Activated CD8-positive, alpha-beta T cell treated with anti-CD3 and anti-CD28 coated beads, Interleukin-2, amount 10 ng/mL, durations not matched to agents 7 days and 5 days (primary cell): ENCODE results near the gene ATRN. TPM values are rescaled to one million over a fixed set of nuclear protein-coding genes. Genes with fewer than 3 reads are reported as not detected.
"Not testable (repeated sequence)": the region's sequence is repeated elsewhere in the genome, so short reads cannot be mapped to it uniquely, and the experiment has no call there.

ENCODE experiments used
- ATAC-seq: fragments of 150-1000 bp; cut with Tn5 transposase; one replicate; pipeline ENCODE4 v1.10.0; 2021; ENCODE audit warnings: moderate library complexity
- CTCF ChIA-PET: fragments of 350-600 bp; sonication (Branson Sonifier 250); formaldehyde crosslinking; loops from one replicate; lab custom pipeline; 2021; ENCODE audit warnings: antibody characterized with exemption; lab: Charles Lee
- POLR2A ChIA-PET: fragments of 350-600 bp; sonication (Branson Sonifier 250); formaldehyde crosslinking; loops from one replicate; lab custom pipeline; 2021; ENCODE audit warnings: antibody characterized with exemption; lab: Charles Lee
- DNase-seq: peaks from one replicate; pipeline ENCODE4 v3.0.0-alpha.2; 2020
- H3K27ac Mint-ChIP-seq: one replicate; pipeline ENCODE4 v1.8.0; 2021; ENCODE audit warnings: mild to moderate bottlenecking, mixed read lengths
- H3K27me3 Mint-ChIP-seq: one replicate; pipeline ENCODE4 v1.8.0; 2021; ENCODE audit warnings: low read depth, mixed read lengths
- H3K36me3 Mint-ChIP-seq: one replicate; pipeline ENCODE4 v1.8.0; 2021; ENCODE audit warnings: low read depth, mixed read lengths
- H3K4me1 Mint-ChIP-seq: one replicate; pipeline ENCODE4 v1.8.0; 2021; ENCODE audit warnings: low read depth, mixed read lengths
- H3K4me3 Mint-ChIP-seq: one replicate; pipeline ENCODE4 v1.8.0; 2021; ENCODE audit warnings: mild to moderate bottlenecking, mixed read lengths
- H3K9me3 Mint-ChIP-seq: one replicate; pipeline ENCODE4 v1.8.0; 2022; ENCODE audit warnings: mixed read lengths; ENCODE audit not compliant: insufficient read depth
- total RNA-seq, 2 experiments: library from RNA; stranded (reverse); gene quantifications; one replicate each; pipeline ENCODE4 v1.2.3, GENCODE V29; 2021

The ATRN gene
- total RNA-seq, result 1 to 10 TPM; 8.1 to 8.5 TPM

- peak within 1 kb of the TSS; percentile 66 for H3K27ac Mint-ChIP-seq
- DNase-seq, result peak; percentile 87
- H3K27me3 Mint-ChIP-seq, result peaks cover 15% of the 10 kb centered on the region
- H3K4me3 Mint-ChIP-seq, result peak within 1 kb of the TSS; percentile 88
- ChIA-PET CTCF (no interaction called here), POLR2A (interaction anchor here (0.7 to 1.2 kb wide), 4 partner anchors 40 to 63 kb away, joined by 3 to 7 read pairs (median 4); no protein-coding TSS in a partner anchor)
- ATAC-seq, result peak; percentile 90
- H3K36me3 Mint-ChIP-seq, result no peaks in the 10 kb centered on the region
- H3K4me1 Mint-ChIP-seq, result peaks cover 27% of the 10 kb centered on the region
- H3K9me3 Mint-ChIP-seq, result no peaks in the 10 kb centered on the region
Measured at GRCh38 chr20:3470627-3471396, at the start of gene ATRN. Gene ATRN (plus strand): TSS chr20:3471018. CDS start chr20:3471108, 90 bp downstream.

GRCh38 chr20:3421985-3422384 lies 48.8 kb upstream of the ATRN start:
- ChIA-PET CTCF (no interaction called here), POLR2A (no interaction called here)
- H3K27ac Mint-ChIP-seq, result peak overlapping the region; percentile 45
- H3K27me3 Mint-ChIP-seq, result peaks cover 4% of the 10 kb centered on the region
- no peaks in the 10 kb centered on the region for H3K9me3 Mint-ChIP-seq
- ATAC-seq (no peak), DNase-seq (no peak)
- H3K4me3 Mint-ChIP-seq, result no peak overlapping the region
- peaks cover 22% of the 10 kb centered on the region for H3K4me1 Mint-ChIP-seq
- H3K36me3 Mint-ChIP-seq, result peaks cover 3% of the 10 kb centered on the region

- H3K4me1 Mint-ChIP-seq, result peaks cover 22% of the 10 kb centered on the region
- peaks cover 7% of the 10 kb centered on the region for H3K27me3 Mint-ChIP-seq
- ChIA-PET CTCF (no interaction called here), POLR2A (no interaction called here)
- no peak overlapping the region for H3K4me3 Mint-ChIP-seq
- DNase-seq, result no peak
- peaks cover 3% of the 10 kb centered on the region for H3K36me3 Mint-ChIP-seq
- no peaks in the 10 kb centered on the region for H3K9me3 Mint-ChIP-seq
- ATAC-seq, result no peak
- no peak overlapping the region for H3K27ac Mint-ChIP-seq
Measured at GRCh38 chr20:3423126-3423525, 47.7 kb upstream of the ATRN start.

GRCh38 chr20:3426766-3427165 lies 44.1 kb upstream of the ATRN start:
- H3K27ac Mint-ChIP-seq, H3K4me3 Mint-ChIP-seq, ATAC-seq, H3K4me1 Mint-ChIP-seq, DNase-seq, H3K36me3 Mint-ChIP-seq, H3K9me3 Mint-ChIP-seq, POLR2A ChIA-PET: not testable (repeated sequence)
- CTCF ChIA-PET, result interaction anchor here (1.1 kb wide), 1 partner anchor 25 kb away, joined by 3 read pairs; no protein-coding TSS in a partner anchor
- H3K27me3 Mint-ChIP-seq, result peaks cover 27% of the 10 kb centered on the region

GRCh38 chr20:3430376-3431069 lies 40.3 kb upstream of the ATRN start:
- ChIA-PET CTCF (no interaction called here), POLR2A (interaction anchor here (1.1 to 1.2 kb wide), 2 partner anchors 22 to 40 kb away, joined by 4 read pairs; no protein-coding TSS in a partner anchor)
- Mint-ChIP-seq H3K9me3 (no peaks in the 10 kb centered on the region), H3K36me3 (no peaks in the 10 kb centered on the region), H3K27me3 (peaks cover 28% of the 10 kb centered on the region), H3K4me3 (no peak overlapping the region), H3K4me1 (peaks cover 4% of the 10 kb centered on the region), H3K27ac (no peak overlapping the region)
- DNase-seq, result no peak
- no peak for ATAC-seq

- POLR2A ChIA-PET, result interaction anchor here (1.1 to 1.2 kb wide), 2 partner anchors 22 to 39 kb away, joined by 4 read pairs; no protein-coding TSS in a partner anchor
- DNase-seq (no peak), ATAC-seq (no peak)
- no peaks in the 10 kb centered on the region for H3K9me3 Mint-ChIP-seq
- H3K27me3 Mint-ChIP-seq, result peaks cover 29% of the 10 kb centered on the region
- no peak overlapping the region for H3K27ac Mint-ChIP-seq
- CTCF ChIA-PET, result no interaction called here
- H3K4me3 Mint-ChIP-seq, result no peak overlapping the region
- H3K4me1 Mint-ChIP-seq, result peaks cover 4% of the 10 kb centered on the region
- H3K36me3 Mint-ChIP-seq, result no peaks in the 10 kb centered on the region
Measured at GRCh38 chr20:3431109-3431508, 39.7 kb upstream of the ATRN start.

GRCh38 chr20:3432844-3433243 lies 38.0 kb upstream of the ATRN start:
- ChIA-PET POLR2A (no interaction called here), CTCF (no interaction called here)
- H3K9me3 Mint-ChIP-seq, result no peaks in the 10 kb centered on the region
- ATAC-seq (no peak), DNase-seq (no peak)
- H3K27me3 Mint-ChIP-seq, result peaks cover 28% of the 10 kb centered on the region
- H3K4me3 Mint-ChIP-seq, result no peak overlapping the region
- H3K4me1 Mint-ChIP-seq, result peaks cover 4% of the 10 kb centered on the region
- H3K27ac Mint-ChIP-seq, result no peak overlapping the region
- no peaks in the 10 kb centered on the region for H3K36me3 Mint-ChIP-seq

GRCh38 chr20:3433744-3434143 lies 37.1 kb upstream of the ATRN start:
- no peaks in the 10 kb centered on the region for H3K36me3 Mint-ChIP-seq
- H3K27ac Mint-ChIP-seq, result no peak overlapping the region
- ChIA-PET CTCF (no interaction called here), POLR2A (no interaction called here)
- DNase-seq (no peak), ATAC-seq (no peak)
- H3K27me3 Mint-ChIP-seq, result peaks cover 32% of the 10 kb centered on the region
- no peaks in the 10 kb centered on the region for H3K9me3 Mint-ChIP-seq
- H3K4me1 Mint-ChIP-seq, result peaks cover 4% of the 10 kb centered on the region
- H3K4me3 Mint-ChIP-seq, result no peak overlapping the region

GRCh38 chr20:3434232-3434631 lies 36.6 kb upstream of the ATRN start:
- Mint-ChIP-seq H3K4me3 (no peak overlapping the region), H3K27ac (no peak overlapping the region), H3K36me3 (no peaks in the 10 kb centered on the region), H3K27me3 (peaks cover 31% of the 10 kb centered on the region), H3K9me3 (no peaks in the 10 kb centered on the region), H3K4me1 (peaks cover 4% of the 10 kb centered on the region)
- ChIA-PET POLR2A (no interaction called here), CTCF (no interaction called here)
- ATAC-seq (no peak), DNase-seq (no peak)

- peaks cover 18% of the 10 kb centered on the region for H3K27me3 Mint-ChIP-seq
- H3K4me3 Mint-ChIP-seq, result no peak overlapping the region
- no peak overlapping the region for H3K27ac Mint-ChIP-seq
- ChIA-PET POLR2A (no interaction called here), CTCF (interaction anchor here (0.6 kb wide), 1 partner anchor 56 kb away, joined by 5 read pairs; no protein-coding TSS in a partner anchor)
- no peaks in the 10 kb centered on the region for H3K9me3 Mint-ChIP-seq
- no peaks in the 10 kb centered on the region for H3K4me1 Mint-ChIP-seq
- DNase-seq (no peak), ATAC-seq (no peak)
- H3K36me3 Mint-ChIP-seq, result no peaks in the 10 kb centered on the region
Measured at GRCh38 chr20:3436864-3437574, 33.8 kb upstream of the ATRN start.

GRCh38 chr20:3446779-3447178 lies 24.0 kb upstream of the ATRN start:
- H3K27ac Mint-ChIP-seq, result no peak overlapping the region
- CTCF ChIA-PET, result no interaction called here

More at GRCh38 chr20:3446779-3447178, 24.0 kb upstream of the ATRN start:
- ATAC-seq, result no peak
- Mint-ChIP-seq H3K9me3 (no peaks in the 10 kb centered on the region), H3K4me3 (no peak overlapping the region), H3K27me3 (peaks cover 17% of the 10 kb centered on the region), H3K4me1 (no peaks in the 10 kb centered on the region), H3K36me3 (no peaks in the 10 kb centered on the region)
- POLR2A ChIA-PET, result no interaction called here
- DNase-seq, result no peak
